GM19468 (cell line): ENCODE results near the gene SRSF11.

ENCODE experiments used
- ATAC-seq: cut with Tn5 transposase; IDR thresholded peaks from one replicate; pipeline ENCODE4 v1.9.1; 2021; ENCODE audit warnings: mild to moderate bottlenecking, moderate library complexity, moderate number of reproducible peaks; ENCODE audit not compliant: unreplicated experiment; ENCODE audit errors: extremely low read depth

SRSF11 gene

GRCh38 chr1:70295749-70296148 is 74.6 kb downstream of the SRSF11 start:
- ATAC-seq, result no peak

GRCh38 chr1:70299472-70299871 is 78.3 kb downstream of the SRSF11 start:
- no peak for ATAC-seq
